Heart right ventricle (tissue), 16 donors: ENCODE data around the gene CMC2. TPM values are rescaled to one million over a fixed set of nuclear protein-coding genes. Genes with fewer than 3 reads are reported as not detected.

ENCODE experiments used
- ATAC-seq, 8 donors: fragments of 200-7000 bp; cut with Tn5 transposase; one replicate each; pipeline ENCODE4 v1.9.1; 2020; ENCODE audit warnings: mild to moderate bottlenecking in 8 of 8, moderate library complexity in 8 of 8, moderate number of reproducible peaks in 1 of 8
- DNase-seq, 2 donors: peaks; one replicate each; pipeline ENCODE4 v3.0.0-alpha.2; 2020
- H3K27ac ChIP-seq, 10 donors: fragments of 200-600 bp; sonication (generic) in 2 of 10; one replicate each; pipeline versions ENCODE4 v1.5.0 to v1.8.0; 2020 to 2022; ENCODE audit warnings: mild to moderate bottlenecking in 3 of 10
- H3K27me3 ChIP-seq, 7 donors: fragments of 200-600 bp; one replicate each; pipeline ENCODE4 v1.8.0; 2021 to 2022; ENCODE audit warnings: mild to moderate bottlenecking in 2 of 7
- H3K36me3 ChIP-seq, 9 donors: fragments of 200-600 bp; sonication (generic) in 1 of 9; one replicate each; pipeline versions ENCODE4 v1.5.0 to v1.8.0; 2020 to 2022; ENCODE audit warnings: mild to moderate bottlenecking in 2 of 9
- H3K4me1 ChIP-seq, 9 donors: fragments of 200-600 bp; sonication (generic) in 1 of 9; one replicate each; pipeline versions ENCODE4 v1.5.0 to v1.8.0; 2020 to 2022; ENCODE audit warnings: mild to moderate bottlenecking in 4 of 9
- H3K4me3 ChIP-seq, 10 donors: fragments of 200-600 bp; sonication (generic) in 2 of 10; one replicate each; pipeline versions ENCODE4 v1.5.0 to v1.8.0; 2020 to 2022; ENCODE audit warnings: mild to moderate bottlenecking in 7 of 10, moderate library complexity in 2 of 10
- H3K9me3 ChIP-seq, 11 donors: fragments of 200-600 bp in 10 of 11; sonication (generic) in 2 of 11; one replicate each; pipeline versions ENCODE4 v1.5.0 to v1.8.0; 2013 to 2022; ENCODE audit warnings: mild to moderate bottlenecking in 2 of 11, control low read depth in 1 of 11, moderate library complexity in 1 of 11
- CTCF ChIP-seq, 9 donors: fragments of 200-600 bp; sonication (generic) in 2 of 9; IDR thresholded peaks; one replicate each; pipeline versions ENCODE4 v1.5.0 to v1.8.0; 2021 to 2022; ENCODE audit warnings: antibody characterized with exemption in 9 of 9, mild to moderate bottlenecking in 5 of 9, moderate library complexity in 1 of 9
- WGBS, 2 donors: extraction: QIAGEN DNeasy Blood & Tissue Kit; methylation state at CpG; one replicate each; pipeline ENCODE4 v1.1.7; 2013; ENCODE audit warnings: inconsistent platforms in 1 of 2; 5-methylcytosine and 5-hydroxymethylcytosine counted together
- intact Hi-C, 10 donors: fragments of 100-400 bp; cut with DNase I; formaldehyde crosslinking; loops; one replicate each; pipeline versions ENCODE4 v1.11.1 to v1.14.2; 2022
- polyA plus RNA-seq, 2 donors: library from polyadenylated mRNA; stranded (reverse); fragments of 200-250 nt; gene quantifications; one replicate each; pipeline ENCODE4 v1.2.3, GENCODE V29; 2013
- total RNA-seq, 10 donors: library from RNA; stranded (reverse); fragmentation: NEBNext Ultra II Directional in 3 of 10; extraction: Animal tissue kit (Norgen Biotek cat#: 25700) in 3 of 10; gene quantifications; one replicate each; pipeline versions ENCODE4 v1.2.1 to v1.2.4, GENCODE V29; 2021 to 2023
- donor health status: Arrhythmogenic right ventricular cardiomyopathy.
- donor health status: ischemic (EF 13 %, LVEDD 7.1; RV severe dilation, severe dysfunction).
- donor health status: healthy with polysubstance abuse.
- donor health status: DM: no; HTN: yes; CAD: no.
- donor health status: DM: no; HTN: no; CAD: no.
- donor health status: ischemic (EF 25% LVEDD 6.9; RV normal size, moderate dysfunction).
- donor health status: ischemic (EF 25% LVEDD 5.7; RV mildly dilated, moderate dysfunction).
- donor health status: healthy.
- donor health status: DM: yes; HTN: yes; CAD: no.
- donor health status: Ischemic cardiomyopathy.
- donor health status: ischemic (EF 35%, LVEDD 5.7; RV mildly dilated, moderate dysfunction).
- donor health status: nonischemic (EF 11% LVEDD 7.7; RV severe dilation, severe dysfunction).
- donor health status: DM: yes; HTN: yes; CAD: no.
- donor health status: PGD.
- donor health status: ischemic (EF 29% LVEDD 5.4; RV normal size, mild dysfunction).
- donor health status: nonischemic (EF 23%, LVEDD 6.1; RV moderate dilation, normal function).

The CMC2 gene
- total and polyA plus RNA-seq, 12 donors = 84.3 to 341 (median 121) TPM

DNA sequence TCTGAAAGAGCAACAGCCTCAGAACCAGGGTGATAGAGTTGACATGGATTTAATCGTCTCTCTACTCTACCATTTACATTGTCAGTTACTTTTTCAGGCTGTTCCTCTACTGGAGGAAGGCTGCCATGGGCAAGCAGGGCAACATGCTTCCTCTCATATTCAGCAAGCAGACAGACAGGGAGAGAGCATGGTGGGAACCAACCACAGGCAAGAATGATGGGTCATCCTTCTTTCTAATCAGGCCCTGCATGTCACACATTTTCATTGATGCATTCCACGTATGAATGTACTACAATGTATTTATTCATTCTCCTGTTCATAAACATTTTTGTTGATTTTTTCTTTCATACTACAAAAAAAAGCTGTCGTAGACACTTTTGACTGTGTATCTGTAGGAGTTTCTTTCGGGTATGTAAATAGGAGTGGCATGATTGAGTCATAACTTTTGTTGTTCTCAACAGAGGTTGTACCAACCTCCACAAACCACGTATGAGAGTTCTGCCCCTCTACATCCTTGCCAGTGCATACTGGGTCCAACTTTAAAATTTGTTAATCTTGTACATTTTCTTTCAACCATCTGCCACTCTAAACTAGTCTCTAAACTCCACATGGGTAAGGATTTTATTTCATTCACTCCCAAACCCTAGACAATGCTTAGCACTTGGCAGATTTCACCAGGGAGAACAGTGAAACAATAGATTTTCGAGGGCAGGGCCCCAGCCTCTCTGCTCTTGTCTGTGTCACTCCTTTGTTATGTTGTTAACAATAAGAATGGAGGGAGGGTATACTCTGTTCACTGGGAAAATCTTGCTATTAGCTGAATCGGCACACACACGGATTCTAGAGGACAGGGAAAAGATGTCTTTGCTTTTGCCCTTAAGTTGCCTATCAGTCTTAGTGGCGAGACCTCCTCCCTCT lies 58.7 kb downstream of the CMC2 start:
- ATAC-seq = peak in 1 of 8 donors; percentile 25
- Histone ChIP-seq H3K4me3 (no peak overlapping the region), H3K4me1 (no peaks in the 10 kb centered on the region), H3K27me3 (no peaks in the 10 kb centered on the region), H3K9me3 (peaks cover 0 to 7% (median 0%) of the 10 kb centered on the region in 11 donors), H3K36me3 (no peaks in the 10 kb centered on the region), H3K27ac (no peak overlapping the region)
- no peak for DNase-seq
- no peak for TF ChIP-seq CTCF (IDR thresholded peaks at IDR 0.05)
- WGBS, 2 donors = 72 to 75% methylated on average over 9 of the region's 9 CpGs
- intact Hi-C loops = loop anchor here in 2 of 10 donors (1.0 to 2.0 kb wide), 2 partner anchors 22 to 23 kb away; no protein-coding TSS in a partner anchor

- no peak for DNase-seq
- H3K36me3 ChIP-seq = no peaks in the 10 kb centered on the region
- intact Hi-C loops = loop anchor here in 1 of 10 donors (1.0 kb wide), 1 partner anchor 21 kb away; no protein-coding TSS in a partner anchor
- H3K27ac ChIP-seq = no peak overlapping the region
- H3K27me3 ChIP-seq = no peaks in the 10 kb centered on the region
- H3K9me3 ChIP-seq = peaks cover 0 to 5% (median 0%) of the 10 kb centered on the region in 11 donors
- no peak for ATAC-seq
- WGBS, 2 donors = 78 to 89% methylated on average over 5 of the region's 5 CpGs
- H3K4me3 ChIP-seq = no peak overlapping the region
- TF ChIP-seq CTCF (IDR thresholded peaks at IDR 0.05) = no peak
- no peaks in the 10 kb centered on the region for H3K4me1 ChIP-seq
Measured at GRCh38 chr16:80947239-80947638, 59.4 kb downstream of the CMC2 start.

- DNase-seq (no peak), ATAC-seq (peak in 1 of 8 donors; percentile 74)
- Histone ChIP-seq H3K27ac (no peak overlapping the region), H3K4me3 (no peak overlapping the region), H3K4me1 (no peaks in the 10 kb centered on the region), H3K27me3 (no peaks in the 10 kb centered on the region), H3K9me3 (peaks cover 0 to 4% (median 0%) of the 10 kb centered on the region in 11 donors), H3K36me3 (no peaks in the 10 kb centered on the region)
- intact Hi-C loops = no loop called here
- TF ChIP-seq CTCF (IDR thresholded peaks at IDR 0.05) = no peak
- 77 to 79% methylated on average over 4 of the region's 4 CpGs for WGBS, 2 donors
Measured at GRCh38 chr16:80946481-80946880, 60.2 kb downstream of the CMC2 start.

DNA sequence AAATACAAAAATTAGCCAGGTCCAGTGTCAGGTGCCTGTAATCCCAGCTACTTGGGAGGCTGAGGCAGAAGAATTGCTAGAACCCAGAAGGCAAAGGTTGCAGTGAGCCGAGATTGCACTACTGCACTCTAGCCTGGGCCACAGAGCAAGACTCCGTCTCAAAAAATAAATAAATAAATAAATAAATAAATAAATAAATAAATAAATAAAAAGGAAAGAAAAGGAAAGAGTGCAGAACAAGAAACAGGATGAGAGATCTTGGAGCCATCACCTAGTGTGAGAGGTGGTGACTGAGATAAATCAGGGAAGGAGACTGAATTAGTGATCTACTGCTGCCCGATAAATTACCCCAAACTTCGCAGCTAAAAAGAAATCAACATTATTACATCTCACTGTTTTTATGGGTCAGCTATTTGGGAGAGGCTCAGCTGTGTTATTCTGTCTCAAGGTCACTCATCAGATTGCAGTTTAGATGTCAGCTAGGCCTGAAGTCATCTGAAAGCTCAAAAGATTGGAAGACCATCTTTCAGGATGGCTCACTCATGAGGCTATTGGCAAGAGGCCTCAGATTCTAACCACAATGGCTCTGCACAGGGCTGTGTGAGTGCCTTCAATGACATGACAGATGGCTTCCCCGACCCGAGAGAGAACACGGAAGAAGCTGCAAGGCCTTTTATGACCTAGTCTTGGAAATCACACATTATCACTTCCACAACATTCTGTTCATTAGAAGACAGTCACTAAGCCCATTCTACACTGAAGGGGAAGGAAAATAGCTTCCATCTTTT lies 66.4 kb downstream of the CMC2 start:
- Histone ChIP-seq H3K27ac (no peak overlapping the region), H3K4me1 (peaks cover 0 to 12% (median 7%) of the 10 kb centered on the region in 9 donors), H3K9me3 (peaks cover 0 to 4% (median 0%) of the 10 kb centered on the region in 11 donors), H3K27me3 (no peaks in the 10 kb centered on the region), H3K36me3 (no peaks in the 10 kb centered on the region), H3K4me3 (no peak overlapping the region)
- TF ChIP-seq CTCF (IDR thresholded peaks at IDR 0.05) = no peak
- DNase-seq (no peak), ATAC-seq (no peak)
- intact Hi-C loops = no loop called here
- WGBS, 2 donors = 87 to 94% methylated on average over 7 of the region's 7 CpGs
